ENCODE results near the gene TOX3. TPM values are rescaled to one million over a fixed set of nuclear protein-coding genes. Genes with fewer than 3 reads are reported as not detected.

The TOX3 gene
- total and polyA plus RNA-seq, 2 of the 8 experiments (the other 6 are each of a cell fraction or from before 2014, with no cell fraction given), result 16.7 to 31.2 TPM

GRCh38 chr16:52568495-52568894, 21.6 kb upstream of the TOX3 start (continued):
- TF ChIP-seq FOSL1 (IDR thresholded peaks at IDR 0.05; ENCODE audit: insufficient read depth, low read depth, low read length), result no peak
- TF ChIP-seq SIN3A (conservative IDR thresholded peaks at IDR 0.05 in 1 of 2, IDR thresholded peaks at IDR 0.05 in 1 of 2; ENCODE audit: low read depth in 1 of 2, low read length in 2 of 2), result no peak
- no peak for TF ChIP-seq KDM4A (IDR thresholded peaks at IDR 0.05; ENCODE audit: low read depth, low read length, severe bottlenecking)

All from H1 (cell line).